Measurements from ENCODE around the gene WDR27.

Gene WDR27

GRCh38 chr6:169723991-169724493, 22.2 kb upstream of the WDR27 start:
- H3K36me3 ChIP-seq (ENCODE audit: control insufficient read depth, insufficient read depth, low read length) = no peaks in the 10 kb centered on the region
- H3K4me3 ChIP-seq (ENCODE audit: low read length) = peak overlapping the region; percentile 48
- no peak overlapping the region for H3K9ac ChIP-seq (ENCODE audit: low read length)
- peak overlapping the region; percentile 82 for H3K27ac ChIP-seq (ENCODE audit: low read depth, low read length)
- no peaks in the 10 kb centered on the region for H3K27me3 ChIP-seq (ENCODE audit: control insufficient read depth, insufficient read depth, low read length)
- peaks cover 12% of the 10 kb centered on the region for H3K4me1 ChIP-seq (ENCODE audit: control insufficient read depth, insufficient read depth, low read length)

GRCh38 chr6:169723200-169723909, 21.5 kb upstream of the WDR27 start:
- peak overlapping the region; percentile 76 for H3K27ac ChIP-seq (ENCODE audit: low read depth, low read length)
- no peaks in the 10 kb centered on the region for H3K27me3 ChIP-seq (ENCODE audit: control insufficient read depth, insufficient read depth, low read length)
- H3K36me3 ChIP-seq (ENCODE audit: control insufficient read depth, insufficient read depth, low read length) = no peaks in the 10 kb centered on the region
- peak overlapping the region; percentile 54 for H3K9ac ChIP-seq (ENCODE audit: low read length)
- H3K4me1 ChIP-seq (ENCODE audit: control insufficient read depth, insufficient read depth, low read length) = peaks cover 12% of the 10 kb centered on the region
- H3K4me3 ChIP-seq (ENCODE audit: low read length) = peak overlapping the region; percentile 75

GRCh38 chr6:169722362-169723199, 20.8 kb upstream of the WDR27 start:
- peak overlapping the region; percentile 75 for H3K4me3 ChIP-seq (ENCODE audit: low read length)
- H3K4me1 ChIP-seq (ENCODE audit: control insufficient read depth, insufficient read depth, low read length) = peaks cover 12% of the 10 kb centered on the region
- peak overlapping the region; percentile 76 for H3K27ac ChIP-seq (ENCODE audit: low read depth, low read length)

GRCh38 chr6:169720207-169720855, 18.5 kb upstream of the WDR27 start:
- peaks cover 11% of the 10 kb centered on the region for H3K4me1 ChIP-seq (ENCODE audit: control insufficient read depth, insufficient read depth, low read length)
- H3K9ac ChIP-seq (ENCODE audit: low read length) = no peak overlapping the region

More at GRCh38 chr6:169722362-169723199, 20.8 kb upstream of the WDR27 start:
- Histone ChIP-seq H3K27me3 (ENCODE audit: control insufficient read depth, insufficient read depth, low read length) (no peaks in the 10 kb centered on the region), H3K9ac (ENCODE audit: low read length) (peak overlapping the region; percentile 47), H3K36me3 (ENCODE audit: control insufficient read depth, insufficient read depth, low read length) (no peaks in the 10 kb centered on the region)

GRCh38 chr6:169719117-169719516, 17.3 kb upstream of the WDR27 start:
- no peaks in the 10 kb centered on the region for H3K27me3 ChIP-seq (ENCODE audit: control insufficient read depth, insufficient read depth, low read length)
- H3K36me3 ChIP-seq (ENCODE audit: control insufficient read depth, insufficient read depth, low read length) = peaks cover 4% of the 10 kb centered on the region
- no peak overlapping the region for H3K4me3 ChIP-seq (ENCODE audit: low read length)
- H3K27ac ChIP-seq (ENCODE audit: low read depth, low read length) = no peak overlapping the region
- no peak overlapping the region for H3K9ac ChIP-seq (ENCODE audit: low read length)
- peaks cover 9% of the 10 kb centered on the region for H3K4me1 ChIP-seq (ENCODE audit: control insufficient read depth, insufficient read depth, low read length)

More at GRCh38 chr6:169720207-169720855, 18.5 kb upstream of the WDR27 start:
- Histone ChIP-seq H3K4me3 (ENCODE audit: low read length) (no peak overlapping the region), H3K36me3 (ENCODE audit: control insufficient read depth, insufficient read depth, low read length) (no peaks in the 10 kb centered on the region), H3K27ac (ENCODE audit: low read depth, low read length) (no peak overlapping the region), H3K27me3 (ENCODE audit: control insufficient read depth, insufficient read depth, low read length) (no peaks in the 10 kb centered on the region)

GRCh38 chr6:169714595-169714994, 12.8 kb upstream of the WDR27 start:
- Histone ChIP-seq H3K27ac (ENCODE audit: low read depth, low read length) (no peak overlapping the region), H3K4me1 (ENCODE audit: control insufficient read depth, insufficient read depth, low read length) (no peaks in the 10 kb centered on the region), H3K9ac (ENCODE audit: low read length) (no peak overlapping the region), H3K27me3 (ENCODE audit: control insufficient read depth, insufficient read depth, low read length) (no peaks in the 10 kb centered on the region), H3K36me3 (ENCODE audit: control insufficient read depth, insufficient read depth, low read length) (peaks cover 11% of the 10 kb centered on the region), H3K4me3 (ENCODE audit: low read length) (no peak overlapping the region)

GRCh38 chr6:169714178-169714577, 12.3 kb upstream of the WDR27 start:
- no peaks in the 10 kb centered on the region for H3K27me3 ChIP-seq (ENCODE audit: control insufficient read depth, insufficient read depth, low read length)
- no peaks in the 10 kb centered on the region for H3K4me1 ChIP-seq (ENCODE audit: control insufficient read depth, insufficient read depth, low read length)
- peaks cover 11% of the 10 kb centered on the region for H3K36me3 ChIP-seq (ENCODE audit: control insufficient read depth, insufficient read depth, low read length)
- H3K4me3 ChIP-seq (ENCODE audit: low read length) = no peak overlapping the region
- no peak overlapping the region for H3K9ac ChIP-seq (ENCODE audit: low read length)
- no peak overlapping the region for H3K27ac ChIP-seq (ENCODE audit: low read depth, low read length)

- no peaks in the 10 kb centered on the region for H3K27me3 ChIP-seq (ENCODE audit: control insufficient read depth, insufficient read depth, low read length)
- no peak overlapping the region for H3K27ac ChIP-seq (ENCODE audit: low read depth, low read length)
- H3K9ac ChIP-seq (ENCODE audit: low read length) = no peak overlapping the region
- peaks cover 2% of the 10 kb centered on the region for H3K4me1 ChIP-seq (ENCODE audit: control insufficient read depth, insufficient read depth, low read length)
- no peak overlapping the region for H3K4me3 ChIP-seq (ENCODE audit: low read length)
- H3K36me3 ChIP-seq (ENCODE audit: control insufficient read depth, insufficient read depth, low read length) = peaks cover 16% of the 10 kb centered on the region
Measured at GRCh38 chr6:169710009-169710408, 8.2 kb upstream of the WDR27 start.

GRCh38 chr6:169709293-169709692, 7.5 kb upstream of the WDR27 start:
- Histone ChIP-seq H3K36me3 (ENCODE audit: control insufficient read depth, insufficient read depth, low read length) (peaks cover 13% of the 10 kb centered on the region), H3K27me3 (ENCODE audit: control insufficient read depth, insufficient read depth, low read length) (no peaks in the 10 kb centered on the region), H3K27ac (ENCODE audit: low read depth, low read length) (no peak overlapping the region), H3K4me3 (ENCODE audit: low read length) (no peak overlapping the region), H3K9ac (ENCODE audit: low read length) (no peak overlapping the region), H3K4me1 (ENCODE audit: control insufficient read depth, insufficient read depth, low read length) (peaks cover 3% of the 10 kb centered on the region)

- Histone ChIP-seq H3K36me3 (ENCODE audit: control insufficient read depth, insufficient read depth, low read length) (peaks cover 8% of the 10 kb centered on the region), H3K4me1 (ENCODE audit: control insufficient read depth, insufficient read depth, low read length) (peaks cover 15% of the 10 kb centered on the region), H3K9ac (ENCODE audit: low read length) (no peak overlapping the region), H3K27me3 (ENCODE audit: control insufficient read depth, insufficient read depth, low read length) (no peaks in the 10 kb centered on the region), H3K27ac (ENCODE audit: low read depth, low read length) (no peak overlapping the region), H3K4me3 (ENCODE audit: low read length) (no peak overlapping the region)
Measured at GRCh38 chr6:169707772-169708171, 5.9 kb upstream of the WDR27 start.

- Histone ChIP-seq H3K9ac (ENCODE audit: low read length) (peak overlapping the region; percentile 81), H3K4me3 (ENCODE audit: low read length) (peak overlapping the region; percentile 81), H3K27me3 (ENCODE audit: control insufficient read depth, insufficient read depth, low read length) (no peaks in the 10 kb centered on the region), H3K36me3 (ENCODE audit: control insufficient read depth, insufficient read depth, low read length) (peaks cover 3% of the 10 kb centered on the region), H3K4me1 (ENCODE audit: control insufficient read depth, insufficient read depth, low read length) (peaks cover 23% of the 10 kb centered on the region), H3K27ac (ENCODE audit: low read depth, low read length) (peak overlapping the region; percentile 97)
Measured at GRCh38 chr6:169702840-169703246, 1.0 kb upstream of the WDR27 start.

GRCh38 chr6:169701311-169701953, 397 bp downstream of the WDR27 start:
- H3K27ac ChIP-seq (ENCODE audit: low read depth, low read length) = peak overlapping the region; percentile 97
- H3K36me3 ChIP-seq (ENCODE audit: control insufficient read depth, insufficient read depth, low read length) = no peaks in the 10 kb centered on the region
- no peaks in the 10 kb centered on the region for H3K27me3 ChIP-seq (ENCODE audit: control insufficient read depth, insufficient read depth, low read length)
- peak overlapping the region; percentile 86 for H3K9ac ChIP-seq (ENCODE audit: low read length)
- H3K4me3 ChIP-seq (ENCODE audit: low read length) = peak overlapping the region; percentile 81
- H3K4me1 ChIP-seq (ENCODE audit: control insufficient read depth, insufficient read depth, low read length) = peaks cover 23% of the 10 kb centered on the region

All from rectal smooth muscle tissue (tissue), 1 donor.